ENCODE data around the gene IMMP2L.
"Not testable (repeated sequence)": the region's sequence is repeated elsewhere in the genome, so short reads cannot be mapped to it uniquely, and the experiment has no call there.

The IMMP2L gene

DNA sequence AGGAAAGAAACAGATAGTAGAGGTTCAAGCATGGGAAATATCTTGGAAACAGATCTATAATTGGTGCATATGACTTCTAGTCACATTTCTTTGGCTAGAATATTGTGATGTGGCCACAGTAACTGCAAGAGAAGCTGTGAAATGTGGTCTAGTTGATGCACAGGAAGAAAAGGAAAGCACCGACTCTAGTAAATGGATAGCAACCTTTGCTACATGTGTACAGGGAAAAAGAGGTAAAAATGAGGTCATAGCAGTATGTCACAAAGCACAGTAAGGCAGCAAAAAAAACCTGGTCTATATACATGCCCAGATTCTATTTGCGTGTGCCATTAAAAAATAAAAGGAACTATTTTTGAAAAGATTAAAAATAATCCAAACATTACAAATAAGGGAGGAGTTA is 573.9 kb downstream of the IMMP2L start:
- DNase-seq (ENCODE audit: low spot score): no peak

DNA sequence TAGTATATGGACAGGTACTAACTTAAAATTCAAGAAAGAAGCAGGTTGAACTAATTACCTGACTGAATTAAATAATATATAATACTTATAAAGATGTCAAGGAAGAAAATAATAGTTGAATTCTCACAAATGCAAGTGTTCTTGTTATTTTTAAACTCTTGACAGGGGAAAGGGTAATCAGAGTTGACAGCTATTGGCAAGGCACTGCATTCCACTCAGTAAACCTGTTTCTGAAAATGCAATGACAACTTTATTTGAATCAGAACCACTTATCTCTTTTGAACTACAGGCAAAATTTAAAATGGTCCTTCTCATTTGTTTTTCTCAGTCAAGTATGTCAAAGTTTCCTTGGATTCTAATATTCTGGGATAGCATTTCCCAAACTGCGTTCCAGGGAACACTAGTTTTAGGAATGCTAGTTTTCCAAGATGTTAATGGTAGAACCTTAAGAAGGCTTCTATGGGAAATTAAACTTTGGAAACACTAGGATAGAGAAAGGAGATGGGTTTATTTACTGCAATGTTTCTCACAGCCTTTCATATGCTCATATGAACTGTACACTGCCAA is 575.1 kb downstream of the IMMP2L start:
- DNase-seq (ENCODE audit: low spot score): no peak

DNA sequence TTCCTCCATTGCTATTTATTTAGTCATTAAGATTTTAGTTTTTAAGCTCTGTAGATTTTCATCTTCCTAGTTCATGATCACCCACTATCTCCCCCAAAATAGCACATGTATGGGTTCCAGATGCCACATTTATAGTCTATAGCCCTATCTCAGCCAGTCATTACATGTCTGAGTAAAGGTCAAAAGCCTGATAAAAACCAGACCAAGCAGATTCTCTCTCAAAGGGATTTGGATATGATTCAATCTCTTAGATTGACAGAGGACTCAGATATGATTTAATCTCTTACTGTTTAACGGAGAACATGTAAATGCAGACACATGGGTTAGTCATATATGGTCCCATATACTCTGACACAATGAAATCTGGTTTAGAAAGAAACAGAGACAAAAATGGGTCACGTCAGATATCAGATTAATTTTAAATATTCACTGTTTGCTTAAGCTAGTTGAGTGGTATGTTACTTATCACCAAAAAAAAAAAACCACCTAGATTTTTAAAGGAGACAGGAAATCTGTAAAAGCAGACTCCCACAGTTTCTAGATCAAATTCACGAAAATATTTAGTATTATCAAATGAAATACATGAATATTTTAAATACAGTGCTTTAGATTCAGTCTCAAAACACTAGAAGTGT is 578.4 kb downstream of the IMMP2L start:
- DNase-seq (ENCODE audit: low spot score): no peak

DNA sequence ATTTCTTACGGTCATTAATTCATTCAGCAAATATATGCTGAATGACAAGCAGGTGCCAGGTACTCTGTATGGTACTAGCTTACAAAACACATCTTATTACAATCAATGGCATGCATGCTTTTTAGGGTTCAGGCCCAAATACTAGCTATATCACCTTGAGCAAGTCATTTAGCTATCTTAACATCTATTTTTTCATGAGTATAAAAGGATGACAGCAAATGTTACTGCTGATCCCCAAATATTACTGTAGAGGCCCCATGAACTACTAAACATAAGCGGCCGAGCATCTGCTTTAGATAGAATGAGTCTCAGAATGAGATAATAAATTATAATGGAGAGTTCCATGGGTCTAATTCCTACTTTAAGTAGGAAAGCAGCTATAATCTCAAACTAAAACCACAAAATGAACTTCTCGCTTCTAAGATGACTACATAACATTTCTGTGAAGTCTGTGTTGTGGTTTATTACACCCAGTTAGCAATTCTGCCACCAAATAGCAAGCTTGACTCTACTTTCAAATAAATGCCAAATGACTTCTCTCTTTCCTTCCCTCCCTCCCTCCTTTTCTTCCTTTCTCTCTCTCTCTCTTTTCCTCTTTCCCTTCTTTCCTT is 585.1 kb downstream of the IMMP2L start:
- no peak for DNase-seq (ENCODE audit: low spot score)

DNA sequence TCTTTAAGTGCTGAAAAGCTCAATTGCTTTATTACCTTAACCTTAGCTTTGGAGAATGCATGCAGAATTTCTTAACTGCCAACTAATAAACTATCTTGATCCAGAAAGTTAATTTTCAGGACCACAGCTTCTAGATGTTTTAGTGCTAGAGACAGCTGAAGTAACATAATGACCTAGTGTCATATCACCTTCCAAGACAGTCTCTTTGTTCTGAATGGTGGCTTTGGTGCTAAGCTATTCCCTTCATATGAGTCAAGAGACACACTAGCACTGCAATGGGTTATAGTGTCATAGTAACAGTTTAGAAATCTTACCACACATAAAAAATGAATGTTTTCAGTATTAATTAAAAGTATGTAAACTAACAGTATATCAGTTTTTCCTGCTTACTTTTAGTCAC is 586.8 kb downstream of the IMMP2L start:
- no peak for DNase-seq (ENCODE audit: low spot score)

DNA sequence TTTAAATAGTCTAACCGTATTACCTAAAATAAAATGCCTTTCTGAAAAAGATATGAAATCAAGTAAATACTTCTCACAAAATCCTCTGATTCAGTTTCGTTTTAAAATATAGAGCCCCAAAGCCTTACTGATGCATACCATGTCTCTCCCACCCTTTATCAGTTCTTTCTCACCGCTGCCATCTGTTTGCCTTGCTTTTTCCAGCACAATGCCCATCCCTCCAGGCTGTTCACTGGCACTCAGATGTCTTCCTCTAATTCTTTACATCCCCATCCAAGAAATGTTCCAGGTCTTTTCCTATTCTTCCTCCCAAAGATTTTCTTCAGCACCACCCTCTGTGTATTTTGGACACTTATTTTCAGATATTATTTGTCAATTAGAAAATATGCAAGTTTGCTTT is 587.9 kb downstream of the IMMP2L start:
- no peak for DNase-seq (ENCODE audit: low spot score)

DNA sequence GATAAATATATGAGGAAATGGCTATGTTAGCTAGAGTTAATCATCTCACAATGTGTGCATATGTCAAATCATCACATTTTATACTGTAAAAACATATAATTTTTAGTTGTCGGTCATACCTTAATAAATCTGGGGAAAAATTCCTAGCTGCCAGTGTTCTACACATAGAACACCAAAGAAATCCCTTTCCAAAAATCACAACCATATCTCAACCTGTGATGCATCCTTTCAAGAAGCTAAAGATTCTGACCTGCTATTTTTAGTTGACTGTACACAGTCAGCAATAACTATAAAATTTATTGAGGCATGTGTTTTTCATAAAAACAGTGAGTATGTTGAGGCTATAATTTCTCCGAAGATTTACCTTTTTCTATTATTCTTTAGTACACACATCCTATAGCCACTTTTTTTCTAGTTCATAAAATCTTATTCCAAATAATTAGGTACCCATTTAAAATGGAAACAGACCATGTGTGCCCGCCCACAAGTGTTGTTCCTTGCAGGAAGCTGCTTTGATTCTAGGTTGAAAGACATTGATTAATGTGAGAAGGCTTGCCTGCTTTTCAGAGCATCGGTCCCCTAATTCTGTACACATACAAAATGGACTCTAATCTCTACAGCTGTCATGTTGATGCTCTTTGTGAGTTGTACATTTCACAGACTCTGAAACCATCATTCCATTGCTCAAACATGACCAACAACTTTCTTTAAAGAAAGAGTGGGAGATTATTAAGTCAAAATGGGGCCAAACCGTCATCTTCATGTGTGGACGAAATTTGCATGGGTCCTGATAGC is 588.9 kb downstream of the IMMP2L start:
- DNase-seq (ENCODE audit: low spot score): no peak

DNA sequence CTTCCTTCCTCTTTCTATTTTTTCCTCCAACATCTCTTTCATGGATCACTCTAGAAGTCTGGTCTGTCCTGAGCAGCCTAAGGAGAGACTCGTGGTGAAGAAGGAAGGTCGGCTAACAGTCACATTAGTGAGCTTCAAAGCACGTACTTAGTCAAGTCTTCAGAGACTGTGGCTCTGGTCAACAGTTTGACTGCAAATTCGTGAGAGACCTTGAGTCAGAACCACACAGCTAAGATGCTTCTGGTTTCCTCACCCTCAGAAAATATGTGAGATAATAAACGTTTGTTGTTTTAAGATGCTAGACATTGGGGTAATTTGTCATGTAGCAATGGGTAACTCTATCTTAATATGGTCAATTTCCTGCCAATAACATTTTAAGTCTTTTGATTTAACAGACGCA is 597.5 kb downstream of the IMMP2L start:
- no peak for DNase-seq (ENCODE audit: low spot score)

DNA sequence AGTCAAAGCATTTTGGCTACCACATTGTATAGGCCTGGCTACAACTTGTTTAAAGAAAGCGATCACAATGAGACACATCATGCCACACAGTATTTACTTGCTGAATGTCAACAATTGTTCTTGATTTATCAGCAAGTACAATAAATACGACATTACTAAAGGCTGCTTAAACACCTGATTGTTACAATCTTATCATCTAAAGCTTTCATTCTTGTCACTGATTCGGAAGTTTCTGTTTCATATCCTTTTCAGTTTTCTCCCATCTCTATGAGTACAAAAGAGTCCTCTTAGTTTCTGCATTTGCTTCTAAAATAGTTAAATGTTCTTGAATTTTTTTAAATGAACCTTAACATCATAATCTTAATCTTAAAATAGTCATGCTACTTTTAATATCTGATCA is 599.5 kb downstream of the IMMP2L start:
- no peak for DNase-seq (ENCODE audit: low spot score)

DNA sequence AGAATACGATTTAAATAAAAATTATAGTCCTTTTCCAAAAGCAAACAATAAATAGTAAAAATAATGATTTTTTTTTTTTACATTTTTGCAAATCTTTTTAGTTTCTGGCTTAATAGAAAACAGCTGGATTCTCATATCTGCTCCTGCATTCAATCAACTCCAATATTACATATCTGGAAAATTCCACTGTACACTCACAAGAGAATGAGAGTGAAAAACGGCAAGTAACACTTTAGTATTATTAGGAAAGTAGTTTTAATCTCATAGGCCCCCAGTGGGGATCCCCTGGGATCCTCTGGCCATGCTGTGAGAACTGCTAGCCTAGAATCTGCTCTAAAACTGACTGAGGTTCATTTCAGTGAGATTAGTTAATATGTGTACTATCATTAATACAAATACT is 599.9 kb downstream of the IMMP2L start:
- DNase-seq (ENCODE audit: low spot score): no peak

DNA sequence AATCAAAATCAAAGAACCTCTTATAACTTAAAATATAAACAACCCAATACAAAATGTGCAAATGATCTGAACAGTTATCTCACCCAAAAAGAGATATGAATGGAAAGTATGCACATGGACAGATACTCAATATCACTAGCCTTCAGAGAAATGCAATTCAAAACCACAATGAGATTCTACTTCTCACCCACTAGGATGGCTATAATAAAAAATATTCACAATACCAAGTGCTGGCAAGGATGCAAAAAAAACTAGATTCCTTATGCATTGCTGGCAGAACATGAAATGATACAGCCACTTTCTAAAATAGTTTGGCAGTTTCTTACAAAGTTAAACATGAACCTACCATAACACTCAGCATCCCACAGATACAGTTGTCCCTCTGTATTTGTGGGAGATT is 601.5 kb downstream of the IMMP2L start:
- DNase-seq (ENCODE audit: low spot score): no peak

DNA sequence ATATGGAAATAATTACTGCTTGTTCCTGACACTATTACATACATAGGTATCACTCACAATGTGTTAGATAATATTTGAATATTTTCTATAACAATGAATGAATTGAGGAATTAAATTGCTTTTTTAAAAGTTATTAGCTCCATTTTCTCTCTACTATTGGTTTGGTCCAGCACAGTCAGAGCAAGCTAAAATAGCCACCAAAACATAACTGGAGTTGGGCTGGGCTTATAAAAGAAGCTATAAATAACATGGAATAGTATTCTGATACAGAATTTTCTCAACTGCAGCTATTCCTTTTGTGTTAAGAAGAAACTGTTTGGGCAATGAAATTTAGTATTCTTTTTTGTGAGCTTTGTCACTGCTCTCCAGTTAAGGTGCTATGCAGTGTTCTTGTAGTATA is 614.0 kb downstream of the IMMP2L start:
- no peak for DNase-seq (ENCODE audit: low spot score)

DNA sequence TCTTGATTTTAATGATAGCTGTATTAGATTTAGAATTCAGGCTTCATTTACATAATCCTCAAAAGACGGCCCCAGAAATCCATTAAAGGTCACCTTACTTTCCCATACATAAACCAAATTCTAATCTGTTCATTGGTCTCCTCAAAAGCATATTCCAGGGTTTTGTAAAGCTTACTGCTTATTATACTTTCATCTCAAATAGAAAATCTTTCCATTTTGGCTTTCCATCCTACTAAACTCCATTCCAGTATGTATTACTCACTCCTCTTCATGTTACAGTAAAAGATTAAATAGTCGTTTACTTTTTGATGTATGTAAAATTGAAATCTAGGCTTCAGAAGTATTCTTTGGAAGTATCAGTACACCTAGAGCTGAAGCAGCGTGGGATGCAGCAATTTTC is 614.9 kb downstream of the IMMP2L start:
- DNase-seq (ENCODE audit: low spot score): no peak

DNA sequence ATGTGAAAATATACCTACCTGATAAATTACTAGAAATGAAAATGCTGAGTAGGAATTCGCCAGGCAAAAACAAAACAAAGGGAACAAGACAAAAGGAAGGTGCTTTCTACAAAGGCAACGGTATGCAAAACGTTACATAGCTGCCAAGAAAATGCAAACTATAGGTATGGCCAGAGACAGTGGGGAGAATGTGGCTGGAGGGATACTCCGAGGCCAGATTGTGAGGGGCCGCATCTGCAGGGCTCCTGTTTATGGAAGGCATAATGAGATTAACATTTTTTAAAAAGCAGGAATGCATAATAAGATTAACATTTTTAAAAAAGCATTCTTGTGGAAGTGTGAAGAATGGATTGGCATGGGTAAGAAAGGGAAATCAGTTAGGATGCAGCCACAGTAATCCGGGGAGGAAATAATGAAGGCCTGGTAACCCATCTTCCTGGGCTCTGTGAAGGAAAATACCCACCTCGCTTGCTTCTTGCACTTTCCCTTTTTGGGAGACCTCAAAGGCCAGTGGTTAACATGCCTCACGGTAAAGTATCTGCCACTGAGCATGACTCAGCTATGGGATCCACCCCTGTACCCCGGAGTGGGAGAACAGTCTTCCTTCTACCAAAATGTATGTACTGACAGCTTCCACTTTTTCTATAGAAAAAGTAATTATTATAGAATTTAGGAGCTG is 617.2 kb downstream of the IMMP2L start:
- DNase-seq (ENCODE audit: low spot score): no peak

DNA sequence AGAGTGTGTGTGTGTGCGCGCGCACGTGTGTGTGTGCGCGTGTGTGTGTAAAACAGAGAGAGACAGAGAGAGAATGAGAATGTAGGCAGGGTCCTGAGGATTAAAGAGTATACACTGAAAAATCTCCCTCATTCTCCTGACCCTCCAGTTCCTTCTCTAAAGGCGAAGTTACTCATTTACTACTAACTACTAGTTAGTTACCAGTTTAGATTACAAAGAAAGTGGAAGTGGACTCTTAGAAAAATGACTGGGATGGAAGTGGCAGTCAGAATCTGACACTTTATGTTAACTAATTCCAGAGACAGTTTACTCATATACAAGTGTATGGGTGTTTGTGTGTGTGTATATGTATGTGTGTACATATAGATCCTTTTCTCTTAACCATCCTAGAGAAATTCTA is 617.8 kb downstream of the IMMP2L start:
- DNase-seq (ENCODE audit: low spot score): no peak

DNA sequence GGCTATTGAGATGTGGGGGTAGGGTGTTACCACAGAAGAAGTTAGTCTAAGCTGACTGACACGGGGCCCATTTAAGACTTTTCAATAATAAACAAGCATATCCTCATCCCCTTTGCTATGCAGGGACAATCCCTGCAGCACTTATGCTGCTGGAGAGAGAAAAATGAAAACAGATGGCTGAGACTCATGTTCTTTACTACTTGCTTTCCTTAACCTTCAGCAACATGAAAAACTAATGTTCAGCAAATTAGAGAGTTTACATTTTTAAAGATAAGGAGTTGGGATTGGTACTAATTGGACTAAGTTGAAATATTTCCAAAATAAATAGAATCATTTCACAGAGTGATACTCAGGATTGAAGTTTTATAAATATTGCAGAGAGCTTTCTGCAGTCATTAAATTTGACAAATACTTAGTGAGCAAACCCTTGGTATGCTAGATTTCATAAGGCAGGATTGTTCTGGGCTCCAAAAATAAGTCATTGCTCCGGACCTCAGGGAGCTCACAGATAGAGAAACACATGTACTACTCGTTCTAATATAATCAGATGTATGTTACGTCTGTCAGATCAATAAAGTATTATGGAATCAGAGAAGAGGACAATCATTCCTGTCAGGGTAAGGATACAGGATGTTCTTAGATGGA is 618.5 kb downstream of the IMMP2L start:
- no peak for DNase-seq (ENCODE audit: low spot score)

DNA sequence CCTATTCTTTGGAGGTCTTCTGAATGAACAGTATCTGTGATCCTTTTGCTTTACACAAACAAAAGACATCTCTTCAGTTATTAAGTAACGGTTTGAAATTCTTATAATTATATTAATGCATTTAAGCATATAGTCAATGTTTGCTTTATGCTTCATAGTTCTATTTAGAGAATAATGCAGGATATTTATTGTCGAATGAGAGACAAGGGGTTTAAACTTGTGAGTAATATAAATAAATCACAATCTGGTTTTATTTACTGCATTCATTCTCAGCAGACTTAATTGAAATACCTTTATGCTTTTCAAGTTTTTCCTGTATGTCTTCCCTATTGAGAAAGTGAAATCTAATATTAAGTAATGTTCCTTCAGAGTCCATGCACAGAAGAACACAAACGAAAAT is 620.9 kb downstream of the IMMP2L start:
- DNase-seq (ENCODE audit: low spot score): no peak

DNA sequence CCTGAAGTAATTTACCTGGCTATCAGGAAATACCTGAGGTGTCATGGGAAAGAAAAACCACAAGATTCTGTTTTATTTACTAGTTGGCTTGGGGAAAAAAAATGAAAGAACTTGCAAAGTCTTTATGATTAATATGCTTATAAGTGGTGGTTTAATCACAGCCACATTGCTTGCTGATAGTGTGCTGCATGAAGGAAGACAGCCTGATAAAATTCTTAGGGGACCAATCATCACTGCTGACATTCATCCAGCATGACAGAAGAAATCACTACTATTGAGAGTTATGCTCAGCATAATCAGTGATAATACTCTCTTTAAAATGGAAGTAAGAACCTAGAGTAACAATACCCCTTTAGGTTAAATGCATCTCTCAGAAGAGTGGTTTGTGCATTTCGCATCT is 621.5 kb downstream of the IMMP2L start:
- no peak for DNase-seq (ENCODE audit: low spot score)

DNA sequence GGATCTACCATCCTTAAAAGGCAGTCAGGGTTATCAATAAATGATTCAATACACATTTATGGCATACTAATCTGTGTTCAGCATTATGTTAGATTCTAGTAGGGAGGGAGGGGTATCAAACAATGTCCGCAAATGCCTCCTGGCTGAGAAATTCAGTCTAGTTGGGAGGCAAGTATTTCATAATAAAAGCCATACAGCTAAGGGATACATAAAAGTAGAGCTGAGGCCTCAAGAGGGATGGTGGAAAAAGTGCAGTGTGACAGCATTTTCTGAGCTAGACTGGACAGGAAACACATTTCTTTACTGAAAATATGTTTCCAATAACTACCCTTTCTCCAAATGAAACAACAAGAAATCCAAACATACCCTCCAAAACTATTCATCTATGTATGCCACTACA is 624.1 kb downstream of the IMMP2L start:
- no peak for DNase-seq (ENCODE audit: low spot score)

DNA sequence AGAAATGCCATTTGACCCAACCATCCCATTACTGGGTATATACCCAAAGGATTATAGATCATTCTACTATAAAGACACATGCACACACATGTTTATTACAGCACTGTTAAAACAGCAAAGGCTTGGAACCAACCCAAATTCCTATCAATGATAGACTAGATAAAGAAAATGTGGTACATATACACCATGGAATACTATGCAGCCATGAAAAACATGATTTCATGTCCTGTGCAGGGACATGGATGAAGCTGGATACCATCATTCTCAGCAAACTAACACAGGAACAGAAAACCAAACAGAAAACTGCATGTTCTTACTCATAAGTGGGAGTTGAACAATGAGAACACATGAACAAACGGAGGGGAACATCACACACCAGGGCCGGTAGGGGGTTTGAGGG is 625.6 kb downstream of the IMMP2L start:
- DNase-seq (ENCODE audit: low spot score): not testable (repeated sequence)

DNA sequence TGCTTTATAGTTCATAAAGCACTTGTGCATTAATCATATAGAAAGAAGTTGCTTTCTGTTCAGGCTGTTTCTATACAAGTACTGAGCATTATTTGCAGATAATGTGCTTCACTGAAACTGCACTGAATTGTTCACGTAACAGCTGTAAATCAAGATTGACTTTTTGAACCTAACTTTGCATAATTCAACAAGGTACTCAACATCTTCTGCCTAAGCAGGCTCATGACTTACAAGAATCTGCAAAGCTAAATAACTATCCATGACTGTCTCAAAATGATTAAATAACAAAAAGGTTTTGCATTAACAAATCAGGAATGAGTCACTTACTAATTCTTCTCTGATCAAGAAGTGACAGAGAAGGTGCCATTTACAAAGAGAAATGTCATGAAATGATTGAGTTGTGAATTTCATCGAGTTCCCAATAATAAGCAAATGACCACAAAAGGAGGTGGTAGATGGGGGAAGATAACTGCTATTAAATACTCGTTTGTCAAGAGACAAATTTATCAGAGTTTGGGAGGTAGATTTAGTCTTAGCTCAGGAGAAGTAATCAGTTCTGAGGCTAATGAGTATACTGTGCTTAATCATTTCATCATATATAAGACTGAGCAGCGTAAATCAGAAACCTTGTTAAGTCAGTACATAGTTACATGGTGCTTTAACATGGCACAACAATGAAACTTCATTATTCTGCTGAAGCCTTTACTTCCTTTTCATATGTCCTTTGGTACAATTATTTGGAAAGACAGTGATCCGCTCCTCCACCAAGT is 632.6 kb downstream of the IMMP2L start:
- no peak for DNase-seq (ENCODE audit: low spot score)
